ENCODE measurements around the gene MRGPRE.

Gene MRGPRE

GRCh38 chr11:3218483-3219280 lies 13.5 kb downstream of the MRGPRE start, which contains the start of gene MRGPRG:
Gene MRGPRG, minus strand, starts transcription at chr11:3218813. Its CDS starts 0 bp downstream, at chr11:3218813.
- Histone ChIP-seq H3K36me3 (ENCODE audit: control insufficient read depth, low read length) (no peaks in the 10 kb centered on the region), H3K79me2 (ENCODE audit: control insufficient read depth, low read length) (no peaks in the 10 kb centered on the region), H3K27me3 (ENCODE audit: control insufficient read depth, low read length) (no peaks in the 10 kb centered on the region), H3K4me2 (ENCODE audit: low read length) (no peak within 1 kb of the TSS), H3K9me2 (replicated peaks; ENCODE audit: control insufficient read depth, low read length) (no peaks in the 10 kb centered on the region), H3K9me3 (ENCODE audit: control insufficient read depth, insufficient read depth, low read length) (no peaks in the 10 kb centered on the region), H3K4me1 (ENCODE audit: control insufficient read depth, low read length) (no peaks in the 10 kb centered on the region), H3K27ac (ENCODE audit: low read depth, low read length) (no peak within 1 kb of the TSS), H3F3A (ENCODE audit: control insufficient read depth, insufficient read depth) (no peaks in the 10 kb centered on the region), H3K4me3 (ENCODE audit: low read length) (no peak within 1 kb of the TSS), H4K20me1 (ENCODE audit: control insufficient read depth, insufficient read depth, low read depth, low read length) (no peaks in the 10 kb centered on the region)
- TF ChIP-seq CTCF (IDR thresholded peaks at IDR 0.05; ENCODE audit: low read depth, low read length, poor library complexity, severe bottlenecking), result no peak
- TF ChIP-seq EZH2phosphoT487 (IDR thresholded peaks at IDR 0.05; ENCODE audit: borderline replicate concordance, low read length), result no peak

DNA sequence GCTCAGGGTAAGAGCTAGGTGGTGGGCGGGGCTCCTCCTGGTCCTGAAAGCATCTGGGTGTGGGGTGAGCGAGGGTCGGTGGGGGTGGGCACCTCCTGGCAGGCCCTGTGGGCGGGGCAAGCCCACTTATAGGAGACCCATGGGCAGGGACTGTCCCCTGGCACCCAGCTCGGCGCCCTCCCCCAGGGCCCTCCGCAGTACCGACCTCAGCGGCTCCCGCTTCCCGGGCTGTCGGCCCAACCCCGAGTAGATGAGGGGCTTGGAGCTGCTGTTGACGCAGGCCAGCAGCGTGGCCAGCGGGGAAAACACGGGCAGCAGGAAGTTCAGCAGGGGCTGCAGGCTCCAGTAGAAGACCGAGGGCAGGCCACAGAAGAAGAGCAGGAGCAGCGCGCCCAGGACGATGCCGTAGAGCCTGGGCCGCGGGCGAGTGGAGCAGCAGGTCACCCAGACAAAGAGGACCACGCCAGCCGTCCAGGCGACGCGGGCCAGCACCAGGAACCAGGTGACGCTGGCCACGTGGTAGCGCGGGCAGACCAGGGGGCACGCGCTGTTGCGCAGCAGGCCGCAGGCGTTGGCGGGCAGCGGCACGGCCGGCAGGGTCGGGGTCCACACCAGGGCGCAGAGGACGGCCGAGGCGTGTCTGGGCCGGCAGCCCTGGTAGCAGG lies 14.3 kb downstream of the MRGPRE start:
- Histone ChIP-seq H3K4me2 (ENCODE audit: low read length) (no peak overlapping the region), H3K4me3 (ENCODE audit: low read length) (no peak overlapping the region), H3K27ac (ENCODE audit: low read depth, low read length) (no peak overlapping the region), H3F3A (ENCODE audit: control insufficient read depth, insufficient read depth) (no peaks in the 10 kb centered on the region), H3K79me2 (ENCODE audit: control insufficient read depth, low read length) (no peaks in the 10 kb centered on the region), H4K20me1 (ENCODE audit: control insufficient read depth, insufficient read depth, low read depth, low read length) (no peaks in the 10 kb centered on the region), H3K9me2 (replicated peaks; ENCODE audit: control insufficient read depth, low read length) (no peaks in the 10 kb centered on the region), H3K27me3 (ENCODE audit: control insufficient read depth, low read length) (no peaks in the 10 kb centered on the region), H3K9me3 (ENCODE audit: control insufficient read depth, insufficient read depth, low read length) (no peaks in the 10 kb centered on the region), H3K36me3 (ENCODE audit: control insufficient read depth, low read length) (no peaks in the 10 kb centered on the region), H3K4me1 (ENCODE audit: control insufficient read depth, low read length) (no peaks in the 10 kb centered on the region)
- TF ChIP-seq CTCF (IDR thresholded peaks at IDR 0.05; ENCODE audit: low read depth, low read length, poor library complexity, severe bottlenecking), result no peak
- no peak for TF ChIP-seq EZH2phosphoT487 (IDR thresholded peaks at IDR 0.05; ENCODE audit: borderline replicate concordance, low read length)

DNA sequence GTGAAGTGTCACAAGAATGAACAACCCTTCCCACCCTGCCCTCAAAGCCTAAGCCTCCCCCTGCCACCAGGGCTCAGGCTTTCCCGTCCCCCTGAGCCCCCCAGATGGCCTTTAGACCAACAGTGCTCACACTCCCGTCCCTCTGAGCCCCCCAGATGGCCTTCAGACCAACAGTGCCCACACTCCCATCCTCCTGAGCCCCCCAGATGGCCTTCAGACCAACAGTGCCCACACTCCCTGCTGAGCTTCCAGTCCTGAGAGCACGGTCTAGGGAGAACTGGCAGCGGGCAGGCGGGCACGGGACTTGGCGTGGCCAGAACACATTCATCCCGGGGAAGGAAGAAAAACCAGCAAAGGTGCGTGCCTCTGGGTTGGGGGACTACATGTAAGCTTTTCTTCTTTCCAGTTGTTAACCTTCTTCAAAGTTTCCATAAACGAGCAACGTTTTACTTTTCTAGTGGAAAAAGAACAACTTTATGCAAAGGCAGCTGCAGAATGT lies 16.1 kb downstream of the MRGPRE start:
- no peak overlapping the region for H3K4me2 ChIP-seq (ENCODE audit: low read length)
- no peaks in the 10 kb centered on the region for H3K79me2 ChIP-seq (ENCODE audit: control insufficient read depth, low read length)
- H3K4me3 ChIP-seq (ENCODE audit: low read length), result no peak overlapping the region
- TF ChIP-seq EZH2phosphoT487 (IDR thresholded peaks at IDR 0.05; ENCODE audit: borderline replicate concordance, low read length) (no peak), CTCF (IDR thresholded peaks at IDR 0.05; ENCODE audit: low read depth, low read length, poor library complexity, severe bottlenecking) (no peak)
- no peaks in the 10 kb centered on the region for H3F3A ChIP-seq (ENCODE audit: control insufficient read depth, insufficient read depth)
- no peaks in the 10 kb centered on the region for H3K9me2 ChIP-seq (replicated peaks; ENCODE audit: control insufficient read depth, low read length)
- no peaks in the 10 kb centered on the region for H3K36me3 ChIP-seq (ENCODE audit: control insufficient read depth, low read length)
- H3K9me3 ChIP-seq (ENCODE audit: control insufficient read depth, insufficient read depth, low read length), result no peaks in the 10 kb centered on the region
- no peaks in the 10 kb centered on the region for H3K27me3 ChIP-seq (ENCODE audit: control insufficient read depth, low read length)
- no peak overlapping the region for H3K27ac ChIP-seq (ENCODE audit: low read depth, low read length)
- no peaks in the 10 kb centered on the region for H3K4me1 ChIP-seq (ENCODE audit: control insufficient read depth, low read length)
- no peaks in the 10 kb centered on the region for H4K20me1 ChIP-seq (ENCODE audit: control insufficient read depth, insufficient read depth, low read depth, low read length)
